ENCODE measurements around the gene ABLIM2. TPM values are rescaled to one million over a fixed set of nuclear protein-coding genes. Genes with fewer than 3 reads are reported as not detected.

ABLIM2 gene
- polyA plus RNA-seq, 3 donors, result 0.21 TPM; not detected in 2

- H3K4me3 Mint-ChIP-seq, result no peak overlapping the region
- 77% methylated on average over 11 of the region's 15 CpGs for WGBS (ENCODE audit: insufficient coverage)
Measured at GRCh38 chr4:8001564-8002355, 156.9 kb downstream of the ABLIM2 start.

GRCh38 chr4:8000721-8001491 is 157.7 kb downstream of the ABLIM2 start:
- H3K27ac Mint-ChIP-seq, result no peak overlapping the region
- no peaks in the 10 kb centered on the region for H3K36me3 ChIP-seq (replicated peaks in 1 of 2; ENCODE audit: control insufficient read depth in 1 of 2, insufficient read depth in 2 of 2, low read length in 2 of 2)
- WGBS (ENCODE audit: insufficient coverage), result 89% methylated on average over 24 of the region's 25 CpGs
- no peak overlapping the region for H3K4me2 ChIP-seq (replicated peaks; ENCODE audit: extremely low read depth, low read length, poor library complexity, severe bottlenecking)
- H3K4me1 Mint-ChIP-seq, result no peaks in the 10 kb centered on the region
- no peaks in the 10 kb centered on the region for H3K9me3 ChIP-seq (replicated peaks in 1 of 2; ENCODE audit: control insufficient read depth in 1 of 2, insufficient read depth in 1 of 2, low read length in 2 of 2)
- no peak overlapping the region for H3K4me3 Mint-ChIP-seq
- TF ChIP-seq, protein P1, sequence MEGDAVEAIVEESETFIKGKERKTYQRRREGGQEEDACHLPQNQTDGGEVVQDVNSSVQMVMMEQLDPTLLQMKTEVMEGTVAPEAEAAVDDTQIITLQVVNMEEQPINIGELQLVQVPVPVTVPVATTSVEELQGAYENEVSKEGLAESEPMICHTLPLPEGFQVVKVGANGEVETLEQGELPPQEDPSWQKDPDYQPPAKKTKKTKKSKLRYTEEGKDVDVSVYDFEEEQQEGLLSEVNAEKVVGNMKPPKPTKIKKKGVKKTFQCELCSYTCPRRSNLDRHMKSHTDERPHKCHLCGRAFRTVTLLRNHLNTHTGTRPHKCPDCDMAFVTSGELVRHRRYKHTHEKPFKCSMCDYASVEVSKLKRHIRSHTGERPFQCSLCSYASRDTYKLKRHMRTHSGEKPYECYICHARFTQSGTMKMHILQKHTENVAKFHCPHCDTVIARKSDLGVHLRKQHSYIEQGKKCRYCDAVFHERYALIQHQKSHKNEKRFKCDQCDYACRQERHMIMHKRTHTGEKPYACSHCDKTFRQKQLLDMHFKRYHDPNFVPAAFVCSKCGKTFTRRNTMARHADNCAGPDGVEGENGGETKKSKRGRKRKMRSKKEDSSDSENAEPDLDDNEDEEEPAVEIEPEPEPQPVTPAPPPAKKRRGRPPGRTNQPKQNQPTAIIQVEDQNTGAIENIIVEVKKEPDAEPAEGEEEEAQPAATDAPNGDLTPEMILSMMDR (IDR thresholded peaks at IDR 0.05), result no peak
- no peak for DNase-seq
- H3K9me3 Mint-ChIP-seq, result no peaks in the 10 kb centered on the region
- H3K4me3 ChIP-seq (replicated peaks in 1 of 3; ENCODE audit: low read depth in 2 of 3, low read length in 3 of 3), result no peak overlapping the region
- no peaks in the 10 kb centered on the region for H3K27me3 ChIP-seq (ENCODE audit: control insufficient read depth in 2 of 2, insufficient read depth in 2 of 2, low read length in 2 of 2)
- no peaks in the 10 kb centered on the region for H3K36me3 Mint-ChIP-seq
- H3K4me1 ChIP-seq (ENCODE audit: control insufficient read depth in 1 of 2, insufficient read depth in 2 of 2, low read length in 2 of 2), result no peaks in the 10 kb centered on the region
- no peaks in the 10 kb centered on the region for H4K20me1 ChIP-seq (ENCODE audit: insufficient read depth, low read length)
- H3K27me3 Mint-ChIP-seq (ENCODE audit: low read depth in 3 of 3), result peaks cover 6 to 9% (median 8%) of the 10 kb centered on the region in 3 donors
- H3K79me2 ChIP-seq (ENCODE audit: insufficient read depth, low read length), result no peaks in the 10 kb centered on the region
- intact Hi-C loops (cut with micrococcal nuclease), result no loop called here
- no peak overlapping the region for H2AFZ ChIP-seq (ENCODE audit: insufficient read depth, low read depth, low read length, poor library complexity, severe bottlenecking)
- no peak overlapping the region for H3K9ac ChIP-seq (ENCODE audit: insufficient read depth, low read length, poor library complexity, severe bottlenecking)
- no peak overlapping the region for H3K27ac ChIP-seq (ENCODE audit: low read depth in 1 of 2, low read length in 2 of 2)

More at GRCh38 chr4:8001564-8002355, 156.9 kb downstream of the ABLIM2 start:
- no peaks in the 10 kb centered on the region for H3K36me3 Mint-ChIP-seq
- H3K9ac ChIP-seq (ENCODE audit: insufficient read depth, low read length, poor library complexity, severe bottlenecking), result no peak overlapping the region
- H3K27ac Mint-ChIP-seq, result no peak overlapping the region
- H3K27me3 Mint-ChIP-seq (ENCODE audit: low read depth in 3 of 3), result peaks cover 6 to 10% (median 6%) of the 10 kb centered on the region in 3 donors
- H3K36me3 ChIP-seq (replicated peaks in 1 of 2; ENCODE audit: control insufficient read depth in 1 of 2, insufficient read depth in 2 of 2, low read length in 2 of 2), result no peaks in the 10 kb centered on the region
- no peaks in the 10 kb centered on the region for H3K27me3 ChIP-seq (ENCODE audit: control insufficient read depth in 2 of 2, insufficient read depth in 2 of 2, low read length in 2 of 2)
- H3K79me2 ChIP-seq (ENCODE audit: insufficient read depth, low read length), result no peaks in the 10 kb centered on the region
- intact Hi-C loops (cut with micrococcal nuclease), result no loop called here
- no peaks in the 10 kb centered on the region for H3K4me1 Mint-ChIP-seq
- H3K4me3 ChIP-seq (replicated peaks in 1 of 3; ENCODE audit: low read depth in 2 of 3, low read length in 3 of 3), result no peak overlapping the region
- H3K4me2 ChIP-seq (replicated peaks; ENCODE audit: extremely low read depth, low read length, poor library complexity, severe bottlenecking), result no peak overlapping the region
- no peak for DNase-seq
- no peaks in the 10 kb centered on the region for H3K4me1 ChIP-seq (ENCODE audit: control insufficient read depth in 1 of 2, insufficient read depth in 2 of 2, low read length in 2 of 2)
- H3K9me3 ChIP-seq (replicated peaks in 1 of 2; ENCODE audit: control insufficient read depth in 1 of 2, insufficient read depth in 1 of 2, low read length in 2 of 2), result no peaks in the 10 kb centered on the region
- no peaks in the 10 kb centered on the region for H3K9me3 Mint-ChIP-seq
- no peaks in the 10 kb centered on the region for H4K20me1 ChIP-seq (ENCODE audit: insufficient read depth, low read length)
- TF ChIP-seq, protein P1 (IDR thresholded peaks at IDR 0.05), result no peak
- H2AFZ ChIP-seq (ENCODE audit: insufficient read depth, low read depth, low read length, poor library complexity, severe bottlenecking), result no peak overlapping the region
- H3K27ac ChIP-seq (ENCODE audit: low read depth in 1 of 2, low read length in 2 of 2), result no peak overlapping the region
